Neutrophil (primary cell): Measurements from ENCODE around the gene RASD2.

Source experiments
- H3K27ac ChIP-seq: fragments of 200-600 bp; sonication (generic); 2 replicates; pipeline ENCODE4 v1.5.1; 2016; ENCODE audit warnings: mild to moderate bottlenecking, moderate library complexity
- H3K27me3 ChIP-seq: fragments of 200-600 bp; sonication (generic); 2 replicates; pipeline ENCODE4 v1.6.0; 2016; ENCODE audit warnings: mild to moderate bottlenecking
- H3K36me3 ChIP-seq: fragments of 200-600 bp; sonication (generic); 2 replicates; pipeline ENCODE4 v1.5.1; 2017
- H3K4me1 ChIP-seq, 2 experiments: fragments of 200-600 bp in 1 of 2; sonication (generic) in 1 of 2; 1 replicate in 1 of 2; 2 replicates in 1 of 2; pipeline versions ENCODE4 v1.5.1 to v1.6.1; 2013 to 2016; ENCODE audit warnings: low read depth in 1 of 2, low read length in 1 of 2, mild to moderate bottlenecking in 1 of 2, moderate library complexity in 1 of 2; ENCODE audit not compliant: control insufficient read depth in 1 of 2, insufficient read depth in 1 of 2
- H3K4me3 ChIP-seq, 2 experiments: fragments of 200-600 bp in 1 of 2; sonication (generic) in 1 of 2; 1 replicate in 1 of 2; 2 replicates in 1 of 2; pipeline ENCODE4 v1.5.1; 2013 to 2016; ENCODE audit warnings: low read depth in 1 of 2, low read length in 1 of 2, mild to moderate bottlenecking in 1 of 2, moderate library complexity in 1 of 2
- H3K9me3 ChIP-seq: fragments of 200-600 bp; sonication (generic); 2 replicates; pipeline ENCODE4 v1.5.1; 2016
- CTCF ChIP-seq: fragments of 200-600 bp; sonication (generic); IDR thresholded peaks from 2 replicates; pipeline ENCODE4 v1.5.1; 2016; ENCODE audit warnings: antibody characterized with exemption

Gene RASD2

GRCh38 chr22:35544189-35544588, 3.6 kb downstream of the RASD2 start:
- Histone ChIP-seq H3K27me3 (peaks cover 88% of the 10 kb centered on the region), H3K36me3 (no peaks in the 10 kb centered on the region), H3K27ac (no peak overlapping the region), H3K4me3 (no peak overlapping the region), H3K4me1 (peaks cover 4 to 5% of the 10 kb centered on the region in 2 experiments), H3K9me3 (no peaks in the 10 kb centered on the region)
- no peak for TF ChIP-seq CTCF

- Histone ChIP-seq H3K36me3 (no peaks in the 10 kb centered on the region), H3K27ac (no peak overlapping the region), H3K9me3 (no peaks in the 10 kb centered on the region), H3K4me1 (peaks cover 3% of the 10 kb centered on the region in 2 experiments), H3K4me3 (no peak overlapping the region), H3K27me3 (peaks cover 87% of the 10 kb centered on the region)
- TF ChIP-seq CTCF, result no peak
Measured at GRCh38 chr22:35544827-35545226, 4.2 kb downstream of the RASD2 start.

- H3K27ac ChIP-seq, result no peak overlapping the region
- H3K4me3 ChIP-seq, result no peak overlapping the region
- no peaks in the 10 kb centered on the region for H3K4me1 ChIP-seq
- no peaks in the 10 kb centered on the region for H3K9me3 ChIP-seq
- no peaks in the 10 kb centered on the region for H3K36me3 ChIP-seq
- peaks cover 67% of the 10 kb centered on the region for H3K27me3 ChIP-seq
- TF ChIP-seq CTCF, result no peak
Measured at GRCh38 chr22:35546886-35547285, 6.3 kb downstream of the RASD2 start.

- TF ChIP-seq CTCF, result no peak
- no peaks in the 10 kb centered on the region for H3K4me1 ChIP-seq
- H3K27me3 ChIP-seq, result peaks cover 54% of the 10 kb centered on the region
- no peaks in the 10 kb centered on the region for H3K9me3 ChIP-seq
- H3K36me3 ChIP-seq, result no peaks in the 10 kb centered on the region
- H3K4me3 ChIP-seq, result no peak overlapping the region
- H3K27ac ChIP-seq, result no peak overlapping the region
Measured at GRCh38 chr22:35547987-35548721, 7.5 kb downstream of the RASD2 start.

- Histone ChIP-seq H3K4me1 (no peaks in the 10 kb centered on the region), H3K9me3 (no peaks in the 10 kb centered on the region), H3K4me3 (no peak overlapping the region), H3K27me3 (peaks cover 48% of the 10 kb centered on the region), H3K27ac (no peak overlapping the region), H3K36me3 (no peaks in the 10 kb centered on the region)
- no peak for TF ChIP-seq CTCF
Measured at GRCh38 chr22:35548722-35549112, 8.1 kb downstream of the RASD2 start.
